ENCODE measurements around the gene PTPRM.

DNA sequence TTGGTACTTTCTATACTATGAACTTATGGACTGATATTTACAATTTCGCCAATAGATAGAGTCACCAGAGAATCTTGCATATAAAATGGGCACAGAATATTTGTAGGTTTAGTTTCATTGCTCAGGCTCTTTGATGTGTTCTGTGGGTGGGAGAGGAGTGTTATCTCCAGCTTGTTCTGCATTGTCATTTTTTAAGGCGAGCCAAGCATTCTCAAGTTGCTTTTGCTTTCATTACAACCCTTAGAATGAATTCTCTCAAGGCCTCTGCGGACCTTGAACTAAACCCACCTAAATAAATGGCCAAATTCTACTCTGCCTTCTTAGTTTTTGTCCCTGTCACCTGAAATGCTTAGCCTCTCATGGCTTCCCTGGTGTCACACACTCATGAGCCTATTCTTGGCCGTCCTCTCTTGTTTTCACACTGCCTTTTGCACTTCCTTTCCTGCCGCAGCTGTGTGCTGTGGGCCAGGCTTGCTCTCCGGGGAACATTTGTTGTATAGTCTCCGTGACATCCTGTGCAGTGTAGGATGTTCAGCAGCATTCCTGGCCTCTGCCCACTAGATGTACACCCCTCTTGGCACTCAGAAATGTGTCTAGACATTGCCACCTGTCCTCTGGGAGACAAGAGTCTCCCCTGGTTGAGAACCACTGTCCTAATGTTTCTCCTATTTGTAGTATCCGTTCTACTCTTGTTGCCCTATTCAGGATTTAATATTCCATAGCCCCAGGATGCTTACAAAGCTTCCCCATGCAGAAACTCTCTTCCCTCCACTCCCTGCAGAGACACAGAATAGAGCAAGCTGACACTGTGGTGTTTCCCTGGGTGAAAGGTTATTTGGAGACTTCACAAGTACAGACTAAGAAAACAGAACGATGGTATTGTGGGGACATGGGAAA lies 255.6 kb downstream of the PTPRM start:
- TF ChIP-seq, protein P1, sequence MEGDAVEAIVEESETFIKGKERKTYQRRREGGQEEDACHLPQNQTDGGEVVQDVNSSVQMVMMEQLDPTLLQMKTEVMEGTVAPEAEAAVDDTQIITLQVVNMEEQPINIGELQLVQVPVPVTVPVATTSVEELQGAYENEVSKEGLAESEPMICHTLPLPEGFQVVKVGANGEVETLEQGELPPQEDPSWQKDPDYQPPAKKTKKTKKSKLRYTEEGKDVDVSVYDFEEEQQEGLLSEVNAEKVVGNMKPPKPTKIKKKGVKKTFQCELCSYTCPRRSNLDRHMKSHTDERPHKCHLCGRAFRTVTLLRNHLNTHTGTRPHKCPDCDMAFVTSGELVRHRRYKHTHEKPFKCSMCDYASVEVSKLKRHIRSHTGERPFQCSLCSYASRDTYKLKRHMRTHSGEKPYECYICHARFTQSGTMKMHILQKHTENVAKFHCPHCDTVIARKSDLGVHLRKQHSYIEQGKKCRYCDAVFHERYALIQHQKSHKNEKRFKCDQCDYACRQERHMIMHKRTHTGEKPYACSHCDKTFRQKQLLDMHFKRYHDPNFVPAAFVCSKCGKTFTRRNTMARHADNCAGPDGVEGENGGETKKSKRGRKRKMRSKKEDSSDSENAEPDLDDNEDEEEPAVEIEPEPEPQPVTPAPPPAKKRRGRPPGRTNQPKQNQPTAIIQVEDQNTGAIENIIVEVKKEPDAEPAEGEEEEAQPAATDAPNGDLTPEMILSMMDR (IDR thresholded peaks at IDR 0.05; ENCODE audit: insufficient read depth, low read length, poor library complexity, severe bottlenecking) = no peak
- TF ChIP-seq EZH2phosphoT487 (conservative IDR thresholded peaks at IDR 0.05; ENCODE audit: low read length) = no peak

All from SU-DHL-6 (cell line).